AG09319 (cell line): ENCODE measurements around the gene DIPK1B.

Source experiments
- DNase-seq: peaks from one replicate; pipeline ENCODE4 v3.0.0-alpha.2; 2010; ENCODE audit warnings: low read depth; ENCODE audit errors: extremely low read depth
- TF ChIP-seq, protein P1 (sequence below): IDR thresholded peaks from 2 replicates; pipeline ENCODE4 v1.5.1; 2011; ENCODE audit warnings: low read depth, mild to moderate bottlenecking, inconsistent platforms, low read length, moderate library complexity

Gene DIPK1B

DNA sequence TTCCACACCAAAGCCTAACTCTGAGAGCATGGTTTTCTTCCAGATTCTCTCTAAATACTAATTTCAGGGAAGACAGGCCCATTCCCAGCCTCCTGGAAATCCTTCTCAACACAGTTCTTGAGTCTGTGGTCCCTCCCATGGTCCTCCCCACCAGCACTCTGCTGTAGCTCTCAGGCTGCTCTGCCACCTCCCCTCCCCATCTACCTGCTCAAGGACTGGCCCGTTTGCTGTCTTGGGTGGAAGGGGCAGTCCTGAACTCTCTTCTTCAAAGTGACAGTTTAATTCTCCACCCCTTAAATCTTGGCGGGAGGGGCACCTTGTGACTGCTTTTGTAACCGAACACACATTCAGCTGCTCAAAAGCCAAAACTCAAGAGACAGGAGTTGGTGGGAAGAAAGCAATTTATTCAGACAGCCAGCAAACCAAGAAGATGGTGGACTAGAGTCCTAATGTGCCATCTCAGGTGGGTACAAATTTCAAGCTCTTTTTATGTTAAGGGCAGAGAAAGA, 59.6 kb downstream of the DIPK1B start:
- DNase-seq = no peak
- TF ChIP-seq, protein P1, sequence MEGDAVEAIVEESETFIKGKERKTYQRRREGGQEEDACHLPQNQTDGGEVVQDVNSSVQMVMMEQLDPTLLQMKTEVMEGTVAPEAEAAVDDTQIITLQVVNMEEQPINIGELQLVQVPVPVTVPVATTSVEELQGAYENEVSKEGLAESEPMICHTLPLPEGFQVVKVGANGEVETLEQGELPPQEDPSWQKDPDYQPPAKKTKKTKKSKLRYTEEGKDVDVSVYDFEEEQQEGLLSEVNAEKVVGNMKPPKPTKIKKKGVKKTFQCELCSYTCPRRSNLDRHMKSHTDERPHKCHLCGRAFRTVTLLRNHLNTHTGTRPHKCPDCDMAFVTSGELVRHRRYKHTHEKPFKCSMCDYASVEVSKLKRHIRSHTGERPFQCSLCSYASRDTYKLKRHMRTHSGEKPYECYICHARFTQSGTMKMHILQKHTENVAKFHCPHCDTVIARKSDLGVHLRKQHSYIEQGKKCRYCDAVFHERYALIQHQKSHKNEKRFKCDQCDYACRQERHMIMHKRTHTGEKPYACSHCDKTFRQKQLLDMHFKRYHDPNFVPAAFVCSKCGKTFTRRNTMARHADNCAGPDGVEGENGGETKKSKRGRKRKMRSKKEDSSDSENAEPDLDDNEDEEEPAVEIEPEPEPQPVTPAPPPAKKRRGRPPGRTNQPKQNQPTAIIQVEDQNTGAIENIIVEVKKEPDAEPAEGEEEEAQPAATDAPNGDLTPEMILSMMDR = no peak

DNA sequence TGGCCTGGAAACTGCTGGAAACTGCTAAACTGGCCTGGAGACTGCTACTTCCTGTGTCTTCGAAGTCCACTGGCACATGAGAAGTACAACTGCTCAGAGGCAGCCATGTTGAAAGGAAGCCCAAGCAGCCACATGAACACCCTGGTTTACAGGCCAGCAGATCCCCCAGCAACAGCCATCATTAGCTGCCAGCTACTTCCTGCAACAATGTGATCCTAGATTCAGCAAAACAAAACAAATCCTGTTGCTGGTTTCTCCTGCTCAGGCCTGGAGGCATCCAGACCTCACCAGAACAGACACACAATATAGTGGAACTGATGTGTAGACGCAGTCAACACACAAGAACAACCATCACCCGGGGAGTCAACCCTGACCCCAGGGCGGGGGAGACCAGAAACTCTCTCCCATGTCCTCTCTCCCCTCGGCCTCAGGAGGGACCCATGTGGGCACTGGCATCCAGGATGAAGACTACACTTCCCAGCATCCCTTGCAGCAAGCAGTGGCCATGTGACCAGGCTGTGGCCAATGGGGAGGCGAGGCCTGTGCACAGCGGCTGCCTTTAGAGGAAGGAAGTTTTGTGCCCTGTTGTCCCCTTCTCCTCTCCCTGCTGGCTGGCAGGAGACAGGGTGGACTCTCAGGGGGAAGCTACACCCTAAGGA, 61.1 kb downstream of the DIPK1B start:
- TF ChIP-seq, protein P1 = no peak
- no peak for DNase-seq
